Testis (tissue), 3 donors: ENCODE data around the gene KLHL7. TPM values are rescaled to one million over a fixed set of nuclear protein-coding genes. Genes with fewer than 3 reads are reported as not detected.

Experiments
- DNase-seq: peaks from one replicate; pipeline ENCODE4 v3.0.0-alpha.2; 2019
- H3K27ac ChIP-seq, 2 donors: fragments of 200-600 bp; sonication (generic); one replicate each; pipeline ENCODE4 v1.5.1; 2019
- H3K27me3 ChIP-seq: fragments of 200-600 bp; sonication (generic); one replicate; pipeline ENCODE4 v1.5.1; 2019
- H3K36me3 ChIP-seq: fragments of 200-600 bp; sonication (generic); one replicate; pipeline ENCODE4 v1.5.1; 2017; ENCODE audit warnings: low read depth; ENCODE audit errors: missing control alignments
- H3K4me1 ChIP-seq: fragments of 200-600 bp; sonication (generic); one replicate; pipeline ENCODE4 v1.5.1; 2019
- H3K4me3 ChIP-seq, 2 donors: fragments of 200-600 bp; sonication (generic); one replicate each; pipeline ENCODE4 v1.5.1; 2017 to 2019
- H3K9me3 ChIP-seq: fragments of 200-600 bp; sonication (generic); one replicate; pipeline ENCODE4 v1.5.1; 2017
- POLR2A ChIP-seq: fragments of 450-650 bp; IDR thresholded peaks from one replicate; pipeline ENCODE4 v1.6.1; 2017; ENCODE audit warnings: antibody characterized with exemption, mild to moderate bottlenecking, moderate library complexity
- WGBS, 2 donors: methylation state at CpG; one replicate each; pipeline ENCODE4 v1.1.5; 2018; 5-methylcytosine and 5-hydroxymethylcytosine counted together
- intact Hi-C: fragments of 100-400 bp; cut with DNase I; formaldehyde crosslinking; loops from one replicate; pipeline ENCODE4 v1.15.1; 2023; ENCODE audit warnings: low total_unique reads
- polyA plus RNA-seq: library from polyadenylated mRNA; stranded (reverse); fragments of 350-450 nt; fragmentation: Illumina TruSeq; extraction: RNeasy Lipid Tissue Mini Kit (QIAGEN cat#74804); gene quantifications from one replicate; pipeline ENCODE4 v1.2.3, GENCODE V29; 2014; ENCODE audit warnings: low read depth, low replicate concordance; ENCODE audit not compliant: insufficient read depth
- total RNA-seq, 2 donors: library from RNA; depleted of rRNA; stranded (reverse); fragments of >200 nt; gene quantifications; one replicate each; pipeline ENCODE4 v1.2.3, GENCODE V29; 2016
- TF ChIP-seq, protein P1 (sequence below), 3 experiments: fragments of 450-650 bp in 2 of 3; fragments of 200-600 bp in 1 of 3; sonication (generic) in 1 of 3; IDR thresholded peaks; one replicate each; pipeline ENCODE4 v1.5.1; 2016 to 2019; ENCODE audit warnings: antibody characterized with exemption in 3 of 3, mild to moderate bottlenecking in 2 of 3, moderate library complexity in 1 of 3

Gene KLHL7
- total and polyA plus RNA-seq, 3 donors from 2014 or later = 85.3 to 135 (median 113) TPM

DNA sequence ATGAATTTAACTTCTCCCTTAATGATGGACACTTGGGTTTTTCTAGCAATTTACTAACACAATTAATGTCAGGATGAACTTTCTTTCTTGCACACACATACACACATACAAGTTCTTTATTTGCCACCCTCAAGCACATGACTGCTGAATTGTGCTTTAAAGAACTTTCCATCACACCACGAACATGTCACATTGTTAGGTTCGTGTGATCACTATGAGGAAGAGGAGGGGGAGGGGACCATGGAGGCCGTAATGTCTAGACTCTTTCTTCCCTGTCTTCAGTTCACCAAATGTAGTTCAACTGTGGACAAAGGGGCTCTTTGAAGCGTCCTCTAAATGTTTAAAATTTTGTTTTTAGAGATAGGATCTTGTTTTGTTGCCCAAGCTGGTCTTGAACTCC, 107.3 kb downstream of the KLHL7 start:
- no peak for DNase-seq
- Histone ChIP-seq H3K4me3 (no peak overlapping the region), H3K27ac (no peak overlapping the region), H3K4me1 (no peaks in the 10 kb centered on the region), H3K27me3 (no peaks in the 10 kb centered on the region), H3K36me3 (no peaks in the 10 kb centered on the region), H3K9me3 (no peaks in the 10 kb centered on the region)
- no peak for TF ChIP-seq POLR2A
- TF ChIP-seq, protein P1, sequence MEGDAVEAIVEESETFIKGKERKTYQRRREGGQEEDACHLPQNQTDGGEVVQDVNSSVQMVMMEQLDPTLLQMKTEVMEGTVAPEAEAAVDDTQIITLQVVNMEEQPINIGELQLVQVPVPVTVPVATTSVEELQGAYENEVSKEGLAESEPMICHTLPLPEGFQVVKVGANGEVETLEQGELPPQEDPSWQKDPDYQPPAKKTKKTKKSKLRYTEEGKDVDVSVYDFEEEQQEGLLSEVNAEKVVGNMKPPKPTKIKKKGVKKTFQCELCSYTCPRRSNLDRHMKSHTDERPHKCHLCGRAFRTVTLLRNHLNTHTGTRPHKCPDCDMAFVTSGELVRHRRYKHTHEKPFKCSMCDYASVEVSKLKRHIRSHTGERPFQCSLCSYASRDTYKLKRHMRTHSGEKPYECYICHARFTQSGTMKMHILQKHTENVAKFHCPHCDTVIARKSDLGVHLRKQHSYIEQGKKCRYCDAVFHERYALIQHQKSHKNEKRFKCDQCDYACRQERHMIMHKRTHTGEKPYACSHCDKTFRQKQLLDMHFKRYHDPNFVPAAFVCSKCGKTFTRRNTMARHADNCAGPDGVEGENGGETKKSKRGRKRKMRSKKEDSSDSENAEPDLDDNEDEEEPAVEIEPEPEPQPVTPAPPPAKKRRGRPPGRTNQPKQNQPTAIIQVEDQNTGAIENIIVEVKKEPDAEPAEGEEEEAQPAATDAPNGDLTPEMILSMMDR (IDR thresholded peaks at IDR 0.05) = no peak
- intact Hi-C loops = no loop called here
- 69 to 87% methylated on average over 4 of the region's 4 CpGs for WGBS, 2 donors

DNA sequence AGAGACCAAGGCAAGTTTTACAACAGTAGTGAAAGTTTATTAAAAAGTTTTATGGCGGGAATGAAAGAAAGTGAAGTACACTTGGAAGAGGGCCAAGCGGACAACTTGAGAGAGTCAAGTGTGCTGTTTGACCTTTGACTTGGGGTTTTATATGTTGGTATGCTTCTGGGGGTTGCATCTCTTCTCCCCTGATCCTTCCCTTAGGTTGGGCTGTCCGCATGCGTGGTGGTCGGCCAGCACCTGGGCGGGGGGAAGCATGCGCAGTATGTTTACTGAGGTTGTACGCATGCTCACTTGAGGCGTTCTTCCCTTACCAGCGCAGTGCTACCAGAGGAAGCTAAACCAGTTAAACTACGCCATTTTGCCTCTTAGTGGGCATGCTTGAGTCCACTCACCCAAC, 108.2 kb downstream of the KLHL7 start:
- no peaks in the 10 kb centered on the region for H3K4me1 ChIP-seq
- TF ChIP-seq, protein P1 (IDR thresholded peaks at IDR 0.05) = no peak
- TF ChIP-seq POLR2A = no peak

DNA sequence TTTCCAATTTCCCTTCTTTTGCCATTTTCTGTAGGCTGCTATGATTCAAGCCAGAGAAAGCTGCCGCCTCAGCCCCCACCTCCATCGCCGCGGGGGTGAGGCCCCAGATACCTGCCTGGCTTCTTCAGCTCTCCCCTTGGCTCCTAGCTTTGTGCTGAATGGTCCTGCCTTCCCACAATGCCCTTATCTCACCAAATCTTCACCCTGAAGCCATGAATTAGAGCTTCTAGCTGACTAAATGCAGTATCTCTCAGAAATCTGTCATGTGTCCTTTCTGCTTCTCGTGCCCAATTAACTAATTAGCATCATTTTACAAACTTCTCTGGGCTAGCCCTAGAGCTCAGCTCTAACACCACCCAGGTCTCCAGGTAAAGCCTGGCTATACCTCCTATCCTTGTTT, 108.8 kb downstream of the KLHL7 start:
- 64 to 77% methylated on average over 5 of the region's 5 CpGs for WGBS, 2 donors

More for the DNA sequence above, 108.2 kb downstream of the KLHL7 start:
- Histone ChIP-seq H3K36me3 (no peaks in the 10 kb centered on the region), H3K4me3 (peak overlapping the region; percentile 43 to 46), H3K9me3 (no peaks in the 10 kb centered on the region), H3K27ac (peak overlapping the region in 1 of 2 donors; percentile 39), H3K27me3 (no peaks in the 10 kb centered on the region)
- intact Hi-C loops = no loop called here
- DNase-seq = peak; percentile 74
- 81 to 82% methylated on average over 11 of the region's 11 CpGs for WGBS, 2 donors

DNA sequence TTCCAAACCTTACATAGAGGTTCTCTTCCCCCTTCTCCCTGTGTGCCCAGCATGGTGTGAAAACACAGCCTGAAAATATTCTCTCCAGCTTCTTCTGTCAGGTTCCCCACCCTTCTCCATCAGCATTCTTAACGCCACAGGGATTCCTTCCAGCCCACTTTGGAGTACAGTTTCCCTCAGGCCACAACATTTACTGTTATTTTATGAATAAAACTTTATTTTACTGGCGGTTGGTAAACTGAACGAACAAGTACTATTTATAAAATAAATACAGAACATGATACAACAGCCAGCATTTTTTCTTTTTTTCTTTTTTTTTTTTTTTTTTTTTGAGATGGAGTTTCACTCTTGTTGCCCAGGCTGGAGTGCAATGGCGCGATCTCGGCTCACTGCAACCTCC, 109.4 kb downstream of the KLHL7 start:
- TF ChIP-seq POLR2A = no peak
- TF ChIP-seq, protein P1 (IDR thresholded peaks at IDR 0.05) = no peak
- WGBS, 2 donors = 72 to 81% methylated on average over 6 of the region's 6 CpGs
- no peaks in the 10 kb centered on the region for H3K9me3 ChIP-seq

More for the DNA sequence above, 108.8 kb downstream of the KLHL7 start:
- H3K4me3 ChIP-seq = peak overlapping the region; percentile 43 to 46
- H3K27ac ChIP-seq = peak overlapping the region in 1 of 2 donors; percentile 39
- DNase-seq = no peak
- intact Hi-C loops = no loop called here
- TF ChIP-seq POLR2A = no peak
- TF ChIP-seq, protein P1 (IDR thresholded peaks at IDR 0.05) = no peak
- no peaks in the 10 kb centered on the region for H3K27me3 ChIP-seq
- H3K4me1 ChIP-seq = no peaks in the 10 kb centered on the region
- H3K36me3 ChIP-seq = no peaks in the 10 kb centered on the region
- no peaks in the 10 kb centered on the region for H3K9me3 ChIP-seq

DNA sequence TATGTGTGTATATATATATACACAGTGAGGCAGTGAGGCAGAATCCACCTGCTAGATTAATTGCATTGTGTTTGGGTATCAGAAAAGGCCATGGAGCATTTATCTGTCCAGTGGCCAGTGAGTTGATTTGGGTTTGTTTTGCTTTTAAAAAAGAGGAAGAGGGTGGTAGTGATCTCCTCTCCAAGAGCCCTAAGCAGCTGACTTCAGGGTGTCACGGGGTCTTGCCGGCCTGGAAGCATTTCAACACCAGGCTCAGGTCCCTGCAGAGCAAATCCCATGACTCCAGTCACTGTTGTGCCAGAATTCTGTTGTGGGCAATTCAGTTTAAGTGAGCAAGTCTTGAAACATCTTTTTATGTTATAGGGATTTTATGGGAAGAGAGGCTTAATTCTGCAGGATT, 110.4 kb downstream of the KLHL7 start:
- DNase-seq = peak; percentile 50
- TF ChIP-seq POLR2A = no peak
- TF ChIP-seq, protein P1 (IDR thresholded peaks at IDR 0.05) = no peak
- Histone ChIP-seq H3K27ac (no peak overlapping the region), H3K4me1 (no peaks in the 10 kb centered on the region), H3K36me3 (no peaks in the 10 kb centered on the region), H3K4me3 (no peak overlapping the region), H3K27me3 (no peaks in the 10 kb centered on the region), H3K9me3 (no peaks in the 10 kb centered on the region)
- WGBS, 2 donors = 74 to 82% methylated on average over 2 of the region's 2 CpGs
- intact Hi-C loops = no loop called here

More for the DNA sequence above, 109.4 kb downstream of the KLHL7 start:
- no peaks in the 10 kb centered on the region for H3K27me3 ChIP-seq
- no peak overlapping the region for H3K27ac ChIP-seq
- DNase-seq = no peak
- intact Hi-C loops = no loop called here
- H3K4me3 ChIP-seq = no peak overlapping the region
- H3K4me1 ChIP-seq = no peaks in the 10 kb centered on the region
- no peaks in the 10 kb centered on the region for H3K36me3 ChIP-seq
